HepG2 (cell line): Measurements from ENCODE around the gene LYZL1. TPM values are rescaled to one million over a fixed set of nuclear protein-coding genes. Genes with fewer than 3 reads are reported as not detected.

Source experiments
- ADNP ChIP-seq: sonication (generic); formaldehyde crosslinking; IDR thresholded peaks from 2 replicates; pipeline ENCODE4 v1.4.0; 2020; ENCODE audit warnings: missing genetic modification reagents
- CENPT ChIP-seq: sonication (generic); formaldehyde crosslinking; IDR thresholded peaks from 2 replicates; pipeline ENCODE4 v1.8.0; 2022; ENCODE audit warnings: low read depth, mild to moderate bottlenecking, moderate library complexity, missing genetic modification reagents
- DRAP1 ChIP-seq: IDR thresholded peaks from 2 replicates; pipeline ENCODE4 v1.6.1; 2016; ENCODE audit warnings: missing genetic modification reagents, missing compliant biosample characterization
- DZIP1 ChIP-seq: sonication (generic); formaldehyde crosslinking; IDR thresholded peaks from 2 replicates; pipeline ENCODE4 v1.5.0; 2020; ENCODE audit warnings: mild to moderate bottlenecking, missing genetic modification reagents
- FOXK1 ChIP-seq: sonication (generic); formaldehyde crosslinking; IDR thresholded peaks from 2 replicates; pipeline ENCODE4 v1.4.0; 2020; ENCODE audit warnings: low read depth, missing genetic modification reagents, borderline replicate concordance
- HHEX ChIP-seq: IDR thresholded peaks from 2 replicates; pipeline ENCODE4 v1.6.1; 2016; ENCODE audit warnings: control low read depth
- LBX2 ChIP-seq: sonication (generic); formaldehyde crosslinking; IDR thresholded peaks from 2 replicates; pipeline ENCODE4 v1.5.0; 2020; ENCODE audit warnings: missing genetic modification reagents, mild to moderate bottlenecking, borderline replicate concordance
- MYPOP ChIP-seq: sonication (generic); formaldehyde crosslinking; IDR thresholded peaks from 2 replicates; pipeline ENCODE4 v1.8.1; 2023; ENCODE audit warnings: mild to moderate bottlenecking, moderate library complexity, missing genetic modification reagents
- NFYB ChIP-seq: sonication (generic); formaldehyde crosslinking; IDR thresholded peaks from 2 replicates; pipeline ENCODE4 v1.4.0; 2020; ENCODE audit warnings: missing genetic modification reagents
- PHB2 ChIP-seq: fragments of 450-650 bp; IDR thresholded peaks from 2 replicates; pipeline ENCODE4 v1.6.1; 2018; ENCODE audit not compliant: partially characterized antibody
- ZBTB1 ChIP-seq: sonication (generic); formaldehyde crosslinking; IDR thresholded peaks from 2 replicates; pipeline ENCODE4 v1.4.0; 2020; ENCODE audit warnings: missing genetic modification reagents, borderline replicate concordance
- ZNF180 ChIP-seq: sonication (generic); formaldehyde crosslinking; IDR thresholded peaks from 2 replicates; pipeline ENCODE4 v1.4.0; 2020; ENCODE audit warnings: low read depth, missing genetic modification reagents, borderline replicate concordance
- ZNF263 ChIP-seq: sonication (generic); formaldehyde crosslinking; IDR thresholded peaks from 2 replicates; pipeline ENCODE4 v1.4.0; 2020; ENCODE audit warnings: missing genetic modification reagents
- ZNF33B ChIP-seq: sonication (generic); formaldehyde crosslinking; IDR thresholded peaks from 2 replicates; pipeline ENCODE4 v1.5.1; 2020; ENCODE audit warnings: mild to moderate bottlenecking, missing genetic modification reagents
- ZNF530 ChIP-seq: sonication (generic); formaldehyde crosslinking; IDR thresholded peaks from 2 replicates; pipeline ENCODE4 v1.5.0; 2020; ENCODE audit warnings: low read depth, mild to moderate bottlenecking, missing genetic modification reagents
- ZNF552 ChIP-seq: sonication (generic); formaldehyde crosslinking; IDR thresholded peaks from 2 replicates; pipeline ENCODE4 v1.9.0; 2022; ENCODE audit warnings: missing genetic modification reagents, mild to moderate bottlenecking, borderline replicate concordance
- ZNF598 ChIP-seq: sonication (generic); formaldehyde crosslinking; IDR thresholded peaks from 2 replicates; pipeline ENCODE4 v1.5.1; 2020; ENCODE audit warnings: mild to moderate bottlenecking, missing genetic modification reagents, borderline replicate concordance
- ZNF709 ChIP-seq: sonication (generic); formaldehyde crosslinking; IDR thresholded peaks from 2 replicates; pipeline ENCODE4 v1.5.0; 2020; ENCODE audit warnings: mild to moderate bottlenecking, missing genetic modification reagents
- ZNF746 ChIP-seq: sonication (generic); formaldehyde crosslinking; IDR thresholded peaks from 2 replicates; pipeline ENCODE4 v1.8.0; 2022; ENCODE audit warnings: mild to moderate bottlenecking, missing genetic modification reagents
- ZSCAN29 ChIP-seq: sonication (generic); formaldehyde crosslinking; conservative IDR thresholded peaks from 2 replicates; pipeline ENCODE4 v1.4.0; 2020; ENCODE audit warnings: mild to moderate bottlenecking, missing genetic modification reagents
- polyA plus RNA-seq, 8 experiments: library from polyadenylated mRNA; depleted of rRNA in 3 of 8; stranded (reverse) in 7 of 8; unstranded in 1 of 8; fragments of >200 nt; fragmentation: Illumina TruSeq in 4 of 8; extraction: Trizol in 4 of 8; gene quantifications; 2 replicates each; pipeline versions ENCODE4 v1.2.1 to v1.2.3, GENCODE V29; 2011 to 2016; ENCODE audit warnings: low read depth in 4 of 8, missing spikeins in 1 of 8, mixed read lengths in 1 of 8; ENCODE audit not compliant: insufficient read depth in 1 of 8
- total RNA-seq, 5 experiments: library from RNA; depleted of rRNA; stranded (reverse); fragments of >200 nt; fragmentation: Illumina TruSeq; extraction: Trizol; gene quantifications; 2 replicates each; pipeline ENCODE4 v1.2.3, GENCODE V29; 2016; ENCODE audit warnings: low read depth in 1 of 5

Gene LYZL1
- total and polyA plus RNA-seq, 2 of the 13 experiments (the other 11 are each of a cell fraction or from before 2014, with no cell fraction given), result not detected

- TF ChIP-seq DZIP1 (CRISPR knock-in tag), result no peak
- no peak for TF ChIP-seq ZNF598
- TF ChIP-seq ADNP (CRISPR knock-in tag), result no peak
- TF ChIP-seq CENPT (CRISPR knock-in tag), result no peak
- TF ChIP-seq ZBTB1 (CRISPR knock-in tag), result no peak
- no peak for TF ChIP-seq LBX2 (CRISPR knock-in tag)
- TF ChIP-seq ZNF33B (CRISPR knock-in tag), result no peak
- peak; percentile 84 for TF ChIP-seq ZSCAN29 (CRISPR knock-in tag)
- peak; percentile 65; the same call in 1 of the 2 replicates for TF ChIP-seq DRAP1 (CRISPR knock-in tag)
- TF ChIP-seq ZNF709, result no peak
- TF ChIP-seq ZNF263, result no peak; the same call in 1 of the 2 replicates
- no peak for TF ChIP-seq NFYB
- TF ChIP-seq ZNF530, result no peak
- peak; percentile 51; the same call in 1 of the 2 replicates for TF ChIP-seq MYPOP
- no peak for TF ChIP-seq ZNF180 (CRISPR knock-in tag)
- no peak for TF ChIP-seq ZNF746 (CRISPR knock-in tag)
- no peak for TF ChIP-seq PHB2
- TF ChIP-seq FOXK1, result peak; percentile 16; the same call in 1 of the 2 replicates
- no peak for TF ChIP-seq ZNF552 (CRISPR knock-in tag)
- 0 out of 2 replicates have a peak, but pooled peaks have one; percentile 36 for TF ChIP-seq HHEX (CRISPR knock-in tag)
Measured at GRCh38 chr10:29326886-29327745, 38.2 kb downstream of the LYZL1 start (continued).
